ENCODE data around the gene WIPF3.

WIPF3 gene

DNA sequence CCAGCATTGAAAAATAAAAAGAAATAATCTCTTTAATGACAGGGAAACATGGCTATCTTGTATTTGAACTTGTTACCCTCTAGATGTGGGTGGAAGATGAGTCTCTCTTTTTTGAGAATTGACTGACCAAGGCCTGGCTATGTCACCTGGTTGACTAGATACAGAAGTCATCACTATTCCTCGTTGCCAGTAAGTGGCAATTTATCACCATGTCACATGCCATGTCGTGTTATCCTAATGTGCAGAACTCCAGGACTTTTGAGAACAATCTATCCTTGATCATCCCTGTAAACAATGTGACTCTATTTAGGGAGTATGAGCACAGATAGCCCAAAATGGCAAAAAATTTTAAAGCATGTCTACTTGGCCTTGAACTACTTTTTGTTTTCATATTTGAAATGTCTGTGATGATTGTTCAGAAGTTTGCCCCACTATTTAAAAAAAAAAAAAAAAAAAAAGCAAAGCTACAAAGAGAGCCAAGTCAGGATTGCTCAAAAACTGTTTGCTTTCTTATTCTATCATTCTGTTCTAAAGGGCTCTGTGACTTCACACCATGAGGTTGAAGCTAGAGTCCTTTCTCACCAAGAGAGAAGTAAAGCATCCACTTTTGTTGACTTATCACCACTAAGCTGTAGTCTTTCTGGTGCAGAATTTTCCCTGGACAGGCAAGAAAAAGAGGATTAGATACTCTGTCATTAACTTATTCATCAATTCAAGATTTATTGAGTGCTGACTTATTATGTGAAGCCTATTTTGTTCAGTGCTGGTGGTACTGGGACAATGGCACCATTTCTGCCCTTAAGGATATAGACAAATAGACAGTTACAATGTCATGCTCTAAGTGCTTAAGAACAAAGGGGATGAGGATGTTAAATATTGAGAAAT, 10.4 kb upstream of the WIPF3 start:
- Histone ChIP-seq H3K4me1 (ENCODE audit: control insufficient read depth in 1 of 2, insufficient read depth in 2 of 2, low read length in 2 of 2) (no peaks in the 10 kb centered on the region), H3K27ac (ENCODE audit: low read length) (no peak overlapping the region)

DNA sequence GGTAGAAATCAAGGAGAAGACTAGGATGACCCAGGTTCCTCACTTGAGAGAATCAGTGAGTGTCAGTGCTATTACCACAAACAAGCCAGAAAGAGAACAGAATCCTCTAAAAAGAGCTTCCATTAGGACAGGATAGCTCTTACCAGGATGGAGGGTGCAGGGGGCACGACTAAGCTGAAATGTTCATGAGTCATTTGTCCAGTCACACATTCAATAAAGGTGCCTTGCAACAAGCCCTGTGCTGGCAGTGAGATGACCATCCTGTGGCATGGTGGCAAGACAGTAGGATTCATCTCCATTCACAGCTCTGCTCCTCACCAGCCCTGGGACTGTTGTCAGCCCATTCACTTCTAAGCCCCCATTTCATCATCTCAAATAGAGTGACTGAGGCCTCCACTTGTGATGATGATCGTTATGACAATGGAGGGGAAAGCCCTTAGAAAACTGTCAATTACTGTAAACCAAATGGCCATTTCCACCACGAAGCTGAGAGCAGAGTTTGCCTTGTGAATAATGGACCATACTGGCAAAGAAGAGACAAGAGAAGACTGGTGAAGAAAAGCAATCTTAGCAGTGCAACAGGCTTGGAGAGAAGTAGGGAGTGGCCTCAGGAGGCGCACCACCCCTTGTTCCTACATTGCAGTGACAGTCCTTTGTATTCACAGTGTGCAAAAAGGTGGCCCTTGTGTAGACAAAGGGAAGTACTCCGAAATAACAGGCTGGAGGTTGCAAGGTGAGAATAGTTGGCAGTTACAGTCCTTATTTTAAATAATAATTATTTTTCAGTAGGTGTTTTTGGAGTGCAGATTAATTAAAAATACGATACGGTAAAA, 9.0 kb upstream of the WIPF3 start:
- H3K4me3 ChIP-seq (ENCODE audit: low read depth in 1 of 2, low read length in 2 of 2) = no peak overlapping the region
- no peaks in the 10 kb centered on the region for H3K27me3 ChIP-seq (ENCODE audit: low read depth, low read length)
- H3K9me3 ChIP-seq (ENCODE audit: control insufficient read depth in 1 of 2, low read length in 2 of 2) = no peaks in the 10 kb centered on the region
- H3K27ac ChIP-seq (ENCODE audit: low read length) = no peak overlapping the region
- no peaks in the 10 kb centered on the region for H3K4me1 ChIP-seq (ENCODE audit: control insufficient read depth in 1 of 2, insufficient read depth in 2 of 2, low read length in 2 of 2)
- H3K36me3 ChIP-seq (ENCODE audit: control insufficient read depth in 1 of 2, insufficient read depth in 2 of 2, low read length in 2 of 2) = no peaks in the 10 kb centered on the region

More for the DNA sequence above, 10.4 kb upstream of the WIPF3 start:
- Histone ChIP-seq H3K36me3 (ENCODE audit: control insufficient read depth in 1 of 2, insufficient read depth in 2 of 2, low read length in 2 of 2) (no peaks in the 10 kb centered on the region), H3K27me3 (ENCODE audit: low read depth, low read length) (no peaks in the 10 kb centered on the region), H3K9me3 (ENCODE audit: control insufficient read depth in 1 of 2, low read length in 2 of 2) (no peaks in the 10 kb centered on the region), H3K4me3 (ENCODE audit: low read depth in 1 of 2, low read length in 2 of 2) (no peak overlapping the region)

DNA sequence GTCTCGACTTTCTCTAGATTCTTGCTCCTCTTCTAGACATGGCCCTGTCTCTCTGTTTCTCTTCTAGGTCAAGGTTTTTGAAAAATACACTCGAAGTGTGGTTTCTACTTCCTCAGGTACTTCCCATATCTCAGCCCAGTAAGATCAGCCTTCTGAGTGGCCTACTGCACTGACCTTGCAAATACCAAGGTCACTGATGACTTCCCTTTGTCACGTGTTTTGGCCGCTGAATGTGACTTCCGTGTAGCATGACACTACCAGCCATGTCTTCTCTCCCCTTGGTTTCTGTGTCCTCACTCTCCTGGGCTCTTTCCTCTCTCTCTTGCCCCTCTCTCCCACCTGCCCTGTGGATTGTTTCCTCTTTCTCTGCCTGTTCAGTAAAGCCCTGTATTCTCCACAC, 7.9 kb upstream of the WIPF3 start:
- H3K36me3 ChIP-seq (ENCODE audit: control insufficient read depth in 1 of 2, insufficient read depth in 2 of 2, low read length in 2 of 2) = no peaks in the 10 kb centered on the region
- no peaks in the 10 kb centered on the region for H3K9me3 ChIP-seq (ENCODE audit: control insufficient read depth in 1 of 2, low read length in 2 of 2)
- H3K4me1 ChIP-seq (ENCODE audit: control insufficient read depth in 1 of 2, insufficient read depth in 2 of 2, low read length in 2 of 2) = no peaks in the 10 kb centered on the region
- no peak overlapping the region for H3K4me3 ChIP-seq (ENCODE audit: low read depth in 1 of 2, low read length in 2 of 2)
- no peaks in the 10 kb centered on the region for H3K27me3 ChIP-seq (ENCODE audit: low read depth, low read length)
- no peak overlapping the region for H3K27ac ChIP-seq (ENCODE audit: low read length)

DNA sequence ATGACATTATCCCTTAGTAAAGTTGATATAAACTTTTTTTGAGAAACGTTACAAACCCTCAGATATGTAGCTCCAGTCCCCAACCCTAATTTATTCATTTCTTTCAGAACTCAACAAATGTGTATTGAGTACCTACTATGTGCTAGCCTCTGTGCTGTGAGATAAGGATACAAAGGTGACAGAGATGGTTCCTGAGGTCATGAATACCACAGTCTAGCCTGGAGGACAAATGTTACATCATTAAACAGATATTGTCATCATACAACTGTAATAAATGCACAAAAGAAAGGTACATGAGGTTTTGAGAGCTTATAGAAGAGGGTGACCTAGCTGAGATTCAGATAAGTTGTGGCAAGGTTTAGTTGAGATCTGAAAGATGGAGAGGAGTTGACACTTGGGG, 4.4 kb upstream of the WIPF3 start:
- no peaks in the 10 kb centered on the region for H3K9me3 ChIP-seq (ENCODE audit: control insufficient read depth in 1 of 2, low read length in 2 of 2)
- H3K4me1 ChIP-seq (ENCODE audit: control insufficient read depth in 1 of 2, insufficient read depth in 2 of 2, low read length in 2 of 2) = peaks cover 0 to 6% of the 10 kb centered on the region in 2 donors

DNA sequence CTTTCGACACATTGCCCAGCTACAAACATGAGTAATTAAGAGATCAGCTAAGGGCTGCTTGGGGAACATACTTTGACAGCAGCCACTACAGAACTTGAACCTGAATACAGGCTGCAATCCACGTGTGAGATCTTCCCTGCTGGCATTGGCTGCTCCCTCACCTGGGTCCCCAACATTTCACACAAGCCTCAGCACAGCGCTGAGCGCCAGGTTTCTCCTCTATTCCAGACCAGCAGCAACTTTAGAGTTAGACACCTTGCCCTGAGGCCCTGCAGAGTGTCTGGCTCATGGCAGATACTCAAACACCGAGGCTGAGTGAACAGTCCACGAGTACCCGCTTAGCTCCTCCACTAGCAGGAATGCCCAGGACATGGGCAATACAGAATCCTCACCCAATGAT, 1.3 kb upstream of the WIPF3 start:
- Histone ChIP-seq H3K27me3 (ENCODE audit: low read depth, low read length) (peaks cover 7% of the 10 kb centered on the region), H3K4me1 (ENCODE audit: control insufficient read depth in 1 of 2, insufficient read depth in 2 of 2, low read length in 2 of 2) (peaks cover 0 to 11% of the 10 kb centered on the region in 2 donors), H3K27ac (ENCODE audit: low read length) (no peak overlapping the region), H3K36me3 (ENCODE audit: control insufficient read depth in 1 of 2, insufficient read depth in 2 of 2, low read length in 2 of 2) (no peaks in the 10 kb centered on the region), H3K9me3 (ENCODE audit: control insufficient read depth in 1 of 2, low read length in 2 of 2) (no peaks in the 10 kb centered on the region), H3K4me3 (ENCODE audit: low read depth in 1 of 2, low read length in 2 of 2) (no peak overlapping the region)

More for the DNA sequence above, 4.4 kb upstream of the WIPF3 start:
- Histone ChIP-seq H3K4me3 (ENCODE audit: low read depth in 1 of 2, low read length in 2 of 2) (no peak overlapping the region), H3K36me3 (ENCODE audit: control insufficient read depth in 1 of 2, insufficient read depth in 2 of 2, low read length in 2 of 2) (no peaks in the 10 kb centered on the region), H3K27me3 (ENCODE audit: low read depth, low read length) (no peaks in the 10 kb centered on the region), H3K27ac (ENCODE audit: low read length) (no peak overlapping the region)

DNA sequence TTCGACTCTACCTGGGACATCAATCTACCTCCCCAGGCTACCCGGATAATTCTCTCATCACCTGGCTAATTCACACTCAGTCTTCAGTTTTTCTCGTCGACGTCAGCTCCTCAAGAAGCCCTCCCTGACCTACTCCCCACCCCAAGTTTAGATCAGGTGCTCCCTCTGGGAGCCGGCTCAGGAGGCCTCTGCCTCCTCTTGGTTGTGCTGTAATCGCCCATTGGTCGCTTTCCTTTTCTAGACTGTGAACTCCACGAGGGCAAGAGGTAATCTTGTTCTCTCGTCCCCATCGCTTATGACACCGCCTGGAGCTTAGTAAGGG, 461 bp upstream of the WIPF3 start:
- Histone ChIP-seq H3K4me3 (ENCODE audit: low read depth in 1 of 2, low read length in 2 of 2) (peak overlapping the region in 1 of 2 donors; percentile 61), H3K36me3 (ENCODE audit: control insufficient read depth in 1 of 2, insufficient read depth in 2 of 2, low read length in 2 of 2) (no peaks in the 10 kb centered on the region), H3K27me3 (ENCODE audit: low read depth, low read length) (peaks cover 7% of the 10 kb centered on the region), H3K4me1 (ENCODE audit: control insufficient read depth in 1 of 2, insufficient read depth in 2 of 2, low read length in 2 of 2) (peaks cover 0 to 11% of the 10 kb centered on the region in 2 donors), H3K9me3 (ENCODE audit: control insufficient read depth in 1 of 2, low read length in 2 of 2) (no peaks in the 10 kb centered on the region), H3K27ac (ENCODE audit: low read length) (no peak overlapping the region)

DNA sequence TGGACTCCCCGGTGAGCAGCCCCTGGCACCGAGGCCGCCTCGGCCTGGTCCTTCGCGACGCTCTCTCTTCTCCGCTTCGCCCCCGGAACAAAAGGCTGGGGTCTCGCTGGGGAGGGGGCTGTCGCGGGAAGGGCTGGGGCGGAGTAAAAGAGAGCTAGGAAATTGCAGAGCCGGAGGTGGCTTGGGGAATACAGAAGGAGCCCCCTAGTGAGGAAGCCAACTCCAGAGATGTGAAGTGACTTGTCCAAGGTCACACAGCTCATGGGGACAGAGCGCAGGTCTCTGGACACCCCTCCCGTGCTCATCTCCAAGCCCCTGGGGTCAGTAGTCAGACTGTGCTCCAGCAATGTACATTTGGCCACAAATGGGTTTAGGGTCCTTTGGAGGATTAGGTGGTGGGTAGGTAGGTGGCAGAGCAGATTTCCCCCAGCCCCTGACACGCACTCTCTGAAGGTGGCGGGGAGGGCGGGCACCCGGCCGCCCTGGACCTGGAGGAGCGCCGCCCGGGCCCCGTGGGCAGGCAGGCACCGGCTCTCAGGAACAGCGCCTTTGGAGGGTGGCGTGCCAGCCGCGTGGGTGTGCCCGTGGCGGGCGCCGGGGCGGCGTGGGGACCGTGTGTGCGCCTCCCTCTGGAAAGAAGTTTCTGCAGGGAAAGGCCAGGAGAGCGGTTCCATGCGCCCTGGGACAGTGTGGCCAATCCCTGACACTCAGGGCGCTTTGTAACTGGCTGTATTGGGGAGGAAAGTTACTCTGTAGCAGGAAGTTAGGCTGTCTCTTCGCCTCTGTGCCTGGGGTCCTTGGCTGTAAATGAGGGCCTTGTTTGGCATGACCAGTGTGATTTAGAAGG, 910 bp downstream of the WIPF3 start:
- Histone ChIP-seq H3K36me3 (ENCODE audit: control insufficient read depth in 1 of 2, insufficient read depth in 2 of 2, low read length in 2 of 2) (no peaks in the 10 kb centered on the region), H3K27ac (ENCODE audit: low read length) (no peak overlapping the region), H3K4me1 (ENCODE audit: control insufficient read depth in 1 of 2, insufficient read depth in 2 of 2, low read length in 2 of 2) (peaks cover 0 to 11% of the 10 kb centered on the region in 2 donors), H3K4me3 (ENCODE audit: low read depth in 1 of 2, low read length in 2 of 2) (peak overlapping the region; percentile 37 to 61), H3K27me3 (ENCODE audit: low read depth, low read length) (peaks cover 7% of the 10 kb centered on the region), H3K9me3 (ENCODE audit: control insufficient read depth in 1 of 2, low read length in 2 of 2) (no peaks in the 10 kb centered on the region)

DNA sequence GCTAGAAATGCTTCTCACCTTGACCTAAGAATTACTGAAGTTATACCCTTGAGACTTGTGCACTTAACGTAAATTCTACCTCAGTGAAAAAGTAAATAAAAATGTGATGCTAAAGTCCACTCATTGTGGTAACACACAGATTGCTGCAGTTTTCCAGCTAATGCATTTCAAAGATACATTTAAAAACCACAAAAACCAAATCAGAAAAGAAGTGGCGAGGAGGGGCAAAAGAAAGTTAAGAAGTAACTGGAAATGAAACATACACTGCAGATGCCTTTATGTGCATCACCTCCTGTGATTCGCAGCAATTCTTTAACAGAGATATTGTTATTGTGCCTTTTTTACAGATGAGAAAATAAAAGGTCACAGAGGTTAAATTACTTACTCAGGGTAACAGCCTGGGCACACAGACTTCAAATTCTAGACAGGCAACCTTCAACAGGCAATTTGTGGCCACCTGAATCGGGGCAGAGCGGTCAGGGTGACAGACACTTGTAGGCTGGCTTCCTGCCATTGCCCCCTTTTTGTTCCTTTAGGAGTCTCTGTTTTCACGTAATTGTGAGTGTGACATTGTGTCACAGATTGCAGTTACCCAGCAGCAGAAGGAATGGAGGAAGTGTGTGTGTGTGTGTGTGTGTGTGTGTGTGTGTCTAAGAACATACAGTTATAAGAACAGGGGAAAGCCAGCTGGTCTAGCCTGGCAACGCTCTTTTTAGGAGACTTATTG, 1.9 kb downstream of the WIPF3 start:
- no peak overlapping the region for H3K27ac ChIP-seq (ENCODE audit: low read length)
- H3K4me1 ChIP-seq (ENCODE audit: control insufficient read depth in 1 of 2, insufficient read depth in 2 of 2, low read length in 2 of 2) = peaks cover 0 to 11% of the 10 kb centered on the region in 2 donors
- H3K9me3 ChIP-seq (ENCODE audit: control insufficient read depth in 1 of 2, low read length in 2 of 2) = no peaks in the 10 kb centered on the region
- H3K27me3 ChIP-seq (ENCODE audit: low read depth, low read length) = peaks cover 7% of the 10 kb centered on the region
- no peaks in the 10 kb centered on the region for H3K36me3 ChIP-seq (ENCODE audit: control insufficient read depth in 1 of 2, insufficient read depth in 2 of 2, low read length in 2 of 2)
- H3K4me3 ChIP-seq (ENCODE audit: low read depth in 1 of 2, low read length in 2 of 2) = no peak overlapping the region

DNA sequence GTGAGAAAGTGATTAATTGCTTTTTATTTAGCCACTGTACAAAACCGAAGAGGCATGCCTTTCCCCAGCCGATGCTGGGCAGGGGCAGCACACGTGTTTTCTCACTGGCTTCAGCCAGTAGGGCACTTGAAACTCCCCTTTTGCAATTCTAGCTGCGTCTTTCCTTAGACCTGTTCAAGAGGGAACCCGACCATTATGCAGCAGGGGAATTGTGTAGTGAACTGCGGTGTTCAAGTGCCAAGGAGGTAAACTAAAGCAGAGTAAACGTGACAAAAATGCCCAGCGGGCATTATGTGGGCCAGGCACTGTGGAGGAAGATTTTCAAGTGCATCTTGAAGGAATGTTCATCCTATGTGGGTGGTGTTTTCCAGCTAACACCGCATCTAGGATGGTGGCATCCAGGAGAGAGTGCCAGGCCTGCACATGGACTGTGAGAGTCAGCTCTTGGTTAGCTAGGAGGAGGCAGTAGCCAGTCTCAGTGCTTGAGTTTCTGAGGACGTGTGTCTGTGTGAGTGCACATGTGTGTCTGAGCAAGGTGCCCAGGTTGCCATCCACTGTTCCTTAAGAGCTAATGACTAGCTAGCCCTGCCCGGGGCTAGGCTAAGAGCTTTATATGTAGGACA, 3.3 kb downstream of the WIPF3 start:
- Histone ChIP-seq H3K36me3 (ENCODE audit: control insufficient read depth in 1 of 2, insufficient read depth in 2 of 2, low read length in 2 of 2) (no peaks in the 10 kb centered on the region), H3K27me3 (ENCODE audit: low read depth, low read length) (peaks cover 7% of the 10 kb centered on the region), H3K4me3 (ENCODE audit: low read depth in 1 of 2, low read length in 2 of 2) (no peak overlapping the region), H3K4me1 (ENCODE audit: control insufficient read depth in 1 of 2, insufficient read depth in 2 of 2, low read length in 2 of 2) (peaks cover 0 to 11% of the 10 kb centered on the region in 2 donors), H3K9me3 (ENCODE audit: control insufficient read depth in 1 of 2, low read length in 2 of 2) (no peaks in the 10 kb centered on the region), H3K27ac (ENCODE audit: low read length) (no peak overlapping the region)

DNA sequence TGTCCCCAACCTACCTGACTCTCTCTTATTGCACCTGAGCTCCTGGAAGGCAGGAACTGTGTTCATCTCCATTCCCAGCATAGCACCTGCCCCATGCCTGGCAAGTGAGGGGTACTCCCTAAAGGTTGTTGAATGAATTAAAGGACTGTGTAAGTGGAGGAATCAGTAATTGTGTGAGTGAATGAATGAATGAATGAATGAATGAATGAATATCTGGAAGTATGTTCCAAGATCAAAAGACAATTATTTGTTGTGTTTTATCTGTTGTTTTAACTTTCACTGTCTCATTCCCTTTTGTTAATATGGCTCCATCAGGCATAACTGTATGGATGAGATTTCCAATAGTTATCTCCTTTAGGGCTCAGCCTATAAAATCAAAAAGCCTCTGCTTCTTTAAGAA, 4.0 kb downstream of the WIPF3 start:
- H3K27me3 ChIP-seq (ENCODE audit: low read depth, low read length) = peaks cover 7% of the 10 kb centered on the region
- peaks cover 0 to 11% of the 10 kb centered on the region in 2 donors for H3K4me1 ChIP-seq (ENCODE audit: control insufficient read depth in 1 of 2, insufficient read depth in 2 of 2, low read length in 2 of 2)
- H3K4me3 ChIP-seq (ENCODE audit: low read depth in 1 of 2, low read length in 2 of 2) = no peak overlapping the region
- H3K27ac ChIP-seq (ENCODE audit: low read length) = no peak overlapping the region
- no peaks in the 10 kb centered on the region for H3K36me3 ChIP-seq (ENCODE audit: control insufficient read depth in 1 of 2, insufficient read depth in 2 of 2, low read length in 2 of 2)
- H3K9me3 ChIP-seq (ENCODE audit: control insufficient read depth in 1 of 2, low read length in 2 of 2) = no peaks in the 10 kb centered on the region
